Liver (tissue), 9 donors: Measurements from ENCODE around the gene ZNF74. TPM values are rescaled to one million over a fixed set of nuclear protein-coding genes. Genes with fewer than 3 reads are reported as not detected.
"Not testable (repeated sequence)": the region's sequence is repeated elsewhere in the genome, so short reads cannot be mapped to it uniquely, and the experiment has no call there.

Experiments
- DNase-seq: peaks from one replicate; pipeline ENCODE4 v3.0.0-alpha.2; 2017; ENCODE audit warnings: low spot score
- H3K27ac ChIP-seq, 2 donors: one replicate each; pipeline ENCODE4 v1.7.0; 2013; ENCODE audit warnings: inconsistent platforms in 2 of 2, low read length in 2 of 2, control low read depth in 1 of 2, low read depth in 1 of 2, mild to moderate bottlenecking in 1 of 2
- H3K27me3 ChIP-seq, 4 donors: one replicate each; pipeline versions ENCODE4 v1.6.1 to v1.7.0; 2013; ENCODE audit warnings: low read length in 3 of 4, inconsistent platforms in 1 of 4, mild to moderate bottlenecking in 1 of 4, moderate library complexity in 1 of 4; ENCODE audit not compliant: control insufficient read depth in 4 of 4, insufficient read depth in 4 of 4
- H3K36me3 ChIP-seq, 4 donors: one replicate each; pipeline versions ENCODE4 v1.6.1 to v1.7.0; 2013; ENCODE audit warnings: low read length in 3 of 4, mild to moderate bottlenecking in 3 of 4, low read depth in 1 of 4, moderate library complexity in 1 of 4; ENCODE audit not compliant: control insufficient read depth in 4 of 4, insufficient read depth in 3 of 4
- H3K4me1 ChIP-seq, 4 donors: one replicate each; pipeline versions ENCODE4 v1.6.1 to v1.7.0; 2013; ENCODE audit warnings: low read length in 3 of 4, mild to moderate bottlenecking in 3 of 4, moderate library complexity in 1 of 4; ENCODE audit not compliant: control insufficient read depth in 4 of 4, insufficient read depth in 4 of 4
- H3K4me3 ChIP-seq, 3 donors: one replicate each; pipeline versions ENCODE4 v1.6.1 to v1.7.0; 2013; ENCODE audit warnings: low read length in 3 of 3, control low read depth in 1 of 3, low read depth in 1 of 3, mild to moderate bottlenecking in 1 of 3
- H3K9ac ChIP-seq, 2 donors: one replicate each; pipeline ENCODE4 v1.7.0; 2013; ENCODE audit warnings: low read length in 2 of 2, mild to moderate bottlenecking in 2 of 2, moderate library complexity in 2 of 2, control low read depth in 1 of 2, low read depth in 1 of 2
- H3K9me3 ChIP-seq, 4 donors: one replicate each; pipeline versions ENCODE4 v1.6.1 to v1.7.0; 2013; ENCODE audit warnings: low read length in 3 of 4; ENCODE audit not compliant: control insufficient read depth in 4 of 4
- ATF3 ChIP-seq: IDR thresholded peaks from 2 replicates; pipeline ENCODE4 v1.6.1; 2016; ENCODE audit warnings: antibody characterized with exemption
- CTCF ChIP-seq: fragments of 150-350 bp; IDR thresholded peaks from 2 replicates; pipeline ENCODE4 v1.5.1; 2017; ENCODE audit warnings: improper control_type of control experiment, low read depth, low read length; ENCODE audit not compliant: missing input control
- FOXA1 ChIP-seq: IDR thresholded peaks from 2 replicates; pipeline ENCODE4 v1.6.1; 2016; ENCODE audit warnings: antibody characterized with exemption
- FOXA2 ChIP-seq: IDR thresholded peaks from 2 replicates; pipeline ENCODE4 v1.6.1; 2016; ENCODE audit warnings: antibody characterized with exemption
- HNF4A ChIP-seq, 2 donors: conservative IDR thresholded peaks; 2 replicates each; pipeline ENCODE4 v1.6.1; 2016; ENCODE audit warnings: antibody characterized with exemption in 2 of 2, mild to moderate bottlenecking in 2 of 2
- HNF4G ChIP-seq: IDR thresholded peaks from 2 replicates; pipeline ENCODE4 v1.6.1; 2016; ENCODE audit warnings: antibody characterized with exemption
- JUND ChIP-seq, 2 donors: IDR thresholded peaks; 2 replicates each; pipeline ENCODE4 v1.6.1; 2016; ENCODE audit warnings: antibody characterized with exemption in 2 of 2
- NR2F2 ChIP-seq: IDR thresholded peaks from 2 replicates; pipeline ENCODE4 v1.6.1; 2016; ENCODE audit warnings: antibody characterized with exemption
- RAD21 ChIP-seq, 2 donors: IDR thresholded peaks; 2 replicates each; pipeline ENCODE4 v1.6.1; 2016; ENCODE audit warnings: antibody characterized with exemption in 2 of 2, mild to moderate bottlenecking in 2 of 2
- REST ChIP-seq: IDR thresholded peaks from 2 replicates; pipeline ENCODE4 v1.6.1; 2016; ENCODE audit warnings: antibody characterized with exemption, mild to moderate bottlenecking
- RXRA ChIP-seq, 2 donors: IDR thresholded peaks; 2 replicates each; pipeline ENCODE4 v1.6.1; 2017 to 2018; ENCODE audit warnings: antibody characterized with exemption in 2 of 2, mild to moderate bottlenecking in 1 of 2
- SP1 ChIP-seq: IDR thresholded peaks from 2 replicates; pipeline ENCODE4 v1.6.1; 2018; ENCODE audit warnings: antibody characterized with exemption, mild to moderate bottlenecking
- TAF1 ChIP-seq: conservative IDR thresholded peaks from 2 replicates; pipeline ENCODE4 v1.6.1; 2016; ENCODE audit warnings: antibody characterized with exemption, mild to moderate bottlenecking
- YY1 ChIP-seq: IDR thresholded peaks from 2 replicates; pipeline ENCODE4 v1.6.1; 2016; ENCODE audit warnings: antibody characterized with exemption, mild to moderate bottlenecking
- WGBS: extraction: QIAGEN DNeasy Blood & Tissue Kit; methylation state at CpG from one replicate; pipeline ENCODE4 v1.1.7; 2013; 5-methylcytosine and 5-hydroxymethylcytosine counted together
- polyA plus RNA-seq, 2 donors: library from polyadenylated mRNA; stranded (reverse) in 1 of 2; unstranded in 1 of 2; fragments of 200-250 nt in 1 of 2; fragments of >200 nt in 1 of 2; fragmentation: Nextera tagmentation in 1 of 2; extraction: Ambion mirVana in 1 of 2; gene quantifications; one replicate each; pipeline versions ENCODE4 v1.2.1 to v1.2.3, GENCODE V29; 2013 to 2015
- total RNA-seq, 2 donors: library from RNA; depleted of rRNA; stranded (reverse); fragments of >200 nt; gene quantifications; one replicate each; pipeline ENCODE4 v1.2.3, GENCODE V29; 2014
- TF ChIP-seq, protein P1 (sequence below): IDR thresholded peaks from 2 replicates; pipeline ENCODE4 v1.6.1; 2016; ENCODE audit warnings: antibody characterized with exemption
- donor health status: healthy.
- donor health status: healthy.
- donor health status: healthy.
- donor health status: healthy.
- donor health status: healthy.

Gene ZNF74
- total and polyA plus RNA-seq, 4 donors: 0.99 to 5.0 (median 3.1) TPM

DNA sequence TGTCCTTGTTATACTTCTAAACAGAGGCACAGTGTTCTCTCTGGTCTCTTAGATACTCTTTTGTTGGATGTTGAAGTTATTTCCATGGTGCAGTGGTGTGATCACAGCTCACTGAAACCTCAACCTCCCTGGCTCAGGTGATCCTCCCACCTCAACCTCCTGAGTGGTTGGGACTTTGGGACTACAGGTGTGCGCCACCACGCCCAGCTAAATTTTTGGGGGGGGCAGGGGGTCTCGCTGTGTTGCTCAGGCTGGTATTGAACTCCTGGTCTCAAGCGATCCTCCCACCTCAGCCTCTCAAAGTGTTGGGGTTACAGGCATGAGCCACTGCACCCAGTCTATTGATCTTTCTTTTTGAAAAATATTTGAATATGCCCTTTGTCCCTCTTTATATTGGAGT lies 14.9 kb downstream of the ZNF74 start:
- 97% methylated on average over 4 of the region's 4 CpGs for whole genome bisulfite sequencing
- Histone ChIP-seq H3K4me3 (no peak overlapping the region), H3K36me3 (peaks cover 0 to 18% (median 6%) of the 10 kb centered on the region in 4 donors), H3K4me1 (no peaks in the 10 kb centered on the region), H3K9ac (no peak overlapping the region), H3K9me3 (no peaks in the 10 kb centered on the region), H3K27me3 (no peaks in the 10 kb centered on the region), H3K27ac (no peak overlapping the region)
- DNase-seq: no peak
- no peak for TF ChIP-seq CTCF
- no peak for TF ChIP-seq ATF3
- TF ChIP-seq SP1: no peak
- TF ChIP-seq HNF4G: no peak
- no peak for TF ChIP-seq HNF4A (conservative IDR thresholded peaks at IDR 0.05)
- TF ChIP-seq REST: no peak
- TF ChIP-seq RAD21 (IDR thresholded peaks at IDR 0.05): no peak
- no peak for TF ChIP-seq JUND (IDR thresholded peaks at IDR 0.05)
- TF ChIP-seq NR2F2: no peak
- TF ChIP-seq FOXA2: no peak
- TF ChIP-seq, protein P1, sequence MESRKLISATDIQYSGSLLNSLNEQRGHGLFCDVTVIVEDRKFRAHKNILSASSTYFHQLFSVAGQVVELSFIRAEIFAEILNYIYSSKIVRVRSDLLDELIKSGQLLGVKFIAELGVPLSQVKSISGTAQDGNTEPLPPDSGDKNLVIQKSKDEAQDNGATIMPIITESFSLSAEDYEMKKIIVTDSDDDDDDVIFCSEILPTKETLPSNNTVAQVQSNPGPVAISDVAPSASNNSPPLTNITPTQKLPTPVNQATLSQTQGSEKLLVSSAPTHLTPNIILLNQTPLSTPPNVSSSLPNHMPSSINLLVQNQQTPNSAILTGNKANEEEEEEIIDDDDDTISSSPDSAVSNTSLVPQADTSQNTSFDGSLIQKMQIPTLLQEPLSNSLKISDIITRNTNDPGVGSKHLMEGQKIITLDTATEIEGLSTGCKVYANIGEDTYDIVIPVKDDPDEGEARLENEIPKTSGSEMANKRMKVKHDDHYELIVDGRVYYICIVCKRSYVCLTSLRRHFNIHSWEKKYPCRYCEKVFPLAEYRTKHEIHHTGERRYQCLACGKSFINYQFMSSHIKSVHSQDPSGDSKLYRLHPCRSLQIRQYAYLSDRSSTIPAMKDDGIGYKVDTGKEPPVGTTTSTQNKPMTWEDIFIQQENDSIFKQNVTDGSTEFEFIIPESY: no peak
- no peak for TF ChIP-seq RXRA (IDR thresholded peaks at IDR 0.05)
- TF ChIP-seq YY1: no peak
- no peak for TF ChIP-seq FOXA1
- no peak for TF ChIP-seq TAF1

- WGBS: 99% methylated on average over 3 of the region's 3 CpGs
- not testable (repeated sequence) for H3K9me3 ChIP-seq, H3K4me1 ChIP-seq, H3K27ac ChIP-seq, H3K27me3 ChIP-seq, H3K4me3 ChIP-seq, DNase-seq, H3K9ac ChIP-seq
- H3K36me3 ChIP-seq: peaks cover 0 to 18% (median 6%) of the 10 kb centered on the region in 4 donors
These were observed 15.4 kb downstream of the ZNF74 start for GRCh38 chr22:20409385-20409784.
